OCI-LY3 (cell line): Measurements from ENCODE around the gene PCNX3.
A peak's percentile ranks its signal among the peaks of the same experiment; 100 is the strongest.

Experiments used
- H2AFZ ChIP-seq: fragments of 200-600, 300-600 bp; shearing (Covaris generic); 2 replicates; pipeline ENCODE4 v1.6.0; 2014; ENCODE audit warnings: antibody characterized with exemption, low read depth, low read length
- H3K27ac ChIP-seq: fragments of 200-600, 300-600 bp; sonication (generic); 2 replicates; pipeline ENCODE4 v1.5.1; 2014; ENCODE audit warnings: mild to moderate bottlenecking, low read length, moderate library complexity, mixed read lengths
- H3K27me3 ChIP-seq: fragments of 200-600, 300-600 bp; sonication (generic); 2 replicates; pipeline ENCODE4 v1.6.1; 2014; ENCODE audit warnings: low read depth, low read length, mixed read lengths
- H3K36me3 ChIP-seq: fragments of 200-600, 300-600 bp; sonication (generic); replicated peaks from 2 replicates; pipeline ENCODE3; 2014; ENCODE audit warnings: low read depth, low read length, mixed read lengths
- H3K4me1 ChIP-seq: fragments of 300-600, 200-600 bp; sonication (generic); 2 replicates; pipeline ENCODE4 v1.6.1; 2014; ENCODE audit warnings: low read length, mixed read lengths
- H3K4me2 ChIP-seq: fragments of 200-600, 300-600 bp; sonication (generic); 2 replicates; pipeline ENCODE4 v1.6.1; 2014; ENCODE audit warnings: low read length, mixed read lengths
- H3K4me3 ChIP-seq: fragments of 300-600, 200-600 bp; sonication (generic); 2 replicates; pipeline ENCODE4 v1.5.1; 2014; ENCODE audit warnings: antibody characterized with exemption, mild to moderate bottlenecking, low read length, moderate library complexity
- H3K79me2 ChIP-seq: fragments of 300-600, 200-600 bp; shearing (Covaris generic); 2 replicates; pipeline ENCODE4 v1.6.1; 2014; ENCODE audit warnings: mild to moderate bottlenecking, low read length, mixed read lengths
- H3K9ac ChIP-seq: fragments of 300-600, 200-600 bp; shearing (Covaris generic); 2 replicates; pipeline ENCODE4 v1.6.0; 2014; ENCODE audit warnings: mild to moderate bottlenecking, low read length, moderate library complexity
- H3K9me3 ChIP-seq: fragments of 200-600, 300-600 bp; shearing (Covaris generic); 2 replicates; pipeline ENCODE4 v1.6.1; 2014; ENCODE audit warnings: low read length, mixed read lengths; ENCODE audit not compliant: insufficient read depth
- H4K20me1 ChIP-seq: fragments of 200-600, 300-600 bp; sonication (generic); 2 replicates; pipeline ENCODE4 v1.6.1; 2016; ENCODE audit warnings: low read length, mixed read lengths; ENCODE audit not compliant: insufficient read depth
- EZH2phosphoT487 ChIP-seq: fragments of 200-600 bp; shearing (Covaris generic); IDR thresholded peaks from 2 replicates; pipeline ENCODE4 v1.6.1; 2018; ENCODE audit warnings: antibody characterized with exemption, mixed run types, low read depth
- TF ChIP-seq, protein P1 (sequence below): fragments of 200-600, 300-600 bp; sonication (generic); IDR thresholded peaks from 2 replicates; pipeline ENCODE4 v1.5.1; 2014; ENCODE audit warnings: antibody characterized with exemption, low read length, low read depth

The PCNX3 gene

DNA sequence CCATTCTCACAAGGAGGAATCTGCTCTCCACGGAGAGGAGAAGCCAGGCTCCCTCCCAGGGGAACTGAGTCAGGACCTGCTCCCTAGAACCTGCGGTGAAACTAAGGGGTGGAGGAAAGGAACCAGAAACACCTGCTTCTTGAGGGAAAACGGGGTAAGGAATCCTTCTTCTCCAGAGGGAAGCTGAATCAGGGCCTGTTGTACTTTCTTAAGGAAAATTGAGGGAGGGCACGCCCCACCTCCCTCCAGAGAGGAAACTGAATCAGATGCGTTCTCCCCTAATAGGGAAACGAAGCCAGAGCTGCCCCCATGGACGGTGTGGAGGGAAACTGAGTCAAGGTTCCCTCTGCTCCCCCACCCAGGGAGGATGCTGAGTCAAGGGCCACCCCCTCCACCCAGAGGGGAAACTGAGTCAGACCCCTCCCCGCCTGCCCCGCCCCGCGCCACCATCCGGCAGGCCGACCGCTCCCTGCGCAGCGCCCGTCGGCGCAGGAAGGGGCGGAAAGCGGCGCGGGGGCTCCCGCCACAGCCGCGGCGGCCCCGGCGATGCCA, 46.7 kb downstream of the PCNX3 start:
- Histone ChIP-seq H3K4me1 (peaks cover 11% of the 10 kb centered on the region), H3K9me3 (no peaks in the 10 kb centered on the region), H4K20me1 (peaks cover 4% of the 10 kb centered on the region; the same call in 1 of the 2 replicates), H3K27me3 (no peaks in the 10 kb centered on the region), H3K36me3 (peaks cover 38% of the 10 kb centered on the region), H3K4me2 (peak overlapping the region; percentile 95), H3K79me2 (peaks cover 22% of the 10 kb centered on the region), H3K4me3 (peak overlapping the region; percentile 97), H3K9ac (peak overlapping the region; percentile 95), H2AFZ (no peak overlapping the region), H3K27ac (peak overlapping the region; percentile 89)
- TF ChIP-seq, protein P1, sequence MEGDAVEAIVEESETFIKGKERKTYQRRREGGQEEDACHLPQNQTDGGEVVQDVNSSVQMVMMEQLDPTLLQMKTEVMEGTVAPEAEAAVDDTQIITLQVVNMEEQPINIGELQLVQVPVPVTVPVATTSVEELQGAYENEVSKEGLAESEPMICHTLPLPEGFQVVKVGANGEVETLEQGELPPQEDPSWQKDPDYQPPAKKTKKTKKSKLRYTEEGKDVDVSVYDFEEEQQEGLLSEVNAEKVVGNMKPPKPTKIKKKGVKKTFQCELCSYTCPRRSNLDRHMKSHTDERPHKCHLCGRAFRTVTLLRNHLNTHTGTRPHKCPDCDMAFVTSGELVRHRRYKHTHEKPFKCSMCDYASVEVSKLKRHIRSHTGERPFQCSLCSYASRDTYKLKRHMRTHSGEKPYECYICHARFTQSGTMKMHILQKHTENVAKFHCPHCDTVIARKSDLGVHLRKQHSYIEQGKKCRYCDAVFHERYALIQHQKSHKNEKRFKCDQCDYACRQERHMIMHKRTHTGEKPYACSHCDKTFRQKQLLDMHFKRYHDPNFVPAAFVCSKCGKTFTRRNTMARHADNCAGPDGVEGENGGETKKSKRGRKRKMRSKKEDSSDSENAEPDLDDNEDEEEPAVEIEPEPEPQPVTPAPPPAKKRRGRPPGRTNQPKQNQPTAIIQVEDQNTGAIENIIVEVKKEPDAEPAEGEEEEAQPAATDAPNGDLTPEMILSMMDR, result no peak
- no peak for TF ChIP-seq EZH2phosphoT487

DNA sequence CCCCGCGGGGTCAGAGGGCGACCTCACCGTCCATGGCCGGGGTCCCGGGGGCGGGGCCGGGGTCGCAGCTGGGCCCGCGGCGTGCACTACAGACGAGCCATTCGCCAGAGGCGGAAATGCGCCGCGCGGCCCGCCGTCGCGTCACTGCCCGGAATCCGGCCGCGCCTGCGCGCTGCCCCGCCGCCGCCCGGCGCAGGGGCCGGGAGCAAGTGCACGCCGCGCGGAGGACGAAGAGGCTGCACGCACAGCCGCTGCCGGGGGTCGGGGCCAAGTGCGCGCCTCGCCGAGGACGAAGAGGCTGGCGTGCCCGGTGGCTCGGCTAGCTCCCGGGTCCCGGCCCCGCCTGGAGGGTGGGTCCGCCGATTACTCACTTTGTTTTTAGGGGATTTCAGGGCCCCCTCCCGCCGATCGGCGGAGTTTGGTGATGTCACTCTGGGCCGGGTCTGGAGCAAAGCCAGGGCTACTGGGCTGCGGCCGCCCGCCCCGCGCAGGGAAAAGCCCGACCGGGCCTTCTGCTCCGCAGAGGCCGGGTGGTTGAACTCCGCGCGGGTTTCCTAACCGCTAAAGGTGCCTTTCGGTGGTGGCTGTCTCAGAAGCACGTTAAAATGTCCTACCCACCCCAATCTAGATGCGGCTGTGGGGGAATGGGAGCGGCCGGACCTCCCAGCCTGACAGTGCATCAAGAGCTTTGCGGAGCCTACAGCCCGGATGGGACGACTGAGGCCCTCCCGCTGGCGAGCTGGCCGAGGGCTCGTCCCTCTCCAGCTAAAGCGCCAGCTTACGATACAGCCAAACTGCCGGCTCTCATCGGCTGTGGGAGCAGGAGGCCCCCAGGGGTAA, 47.4 kb downstream of the PCNX3 start, which contains the start of gene RELA:
Gene RELA (minus strand): TSS at position 118 of the 840 bp plus-strand sequence. CDS start 84 bp downstream, at position 34.
- Histone ChIP-seq H4K20me1 (peaks cover 4% of the 10 kb centered on the region; the same call in 1 of the 2 replicates), H3K4me2 (peak within 1 kb of the TSS; percentile 95), H3K27ac (peak within 1 kb of the TSS; percentile 89), H3K27me3 (no peaks in the 10 kb centered on the region), H2AFZ (peak within 1 kb of the TSS; percentile 2; the same call in 1 of the 2 replicates), H3K4me3 (peak within 1 kb of the TSS; percentile 97), H3K4me1 (peaks cover 11% of the 10 kb centered on the region), H3K36me3 (peaks cover 31% of the 10 kb centered on the region), H3K9me3 (no peaks in the 10 kb centered on the region), H3K79me2 (peaks cover 22% of the 10 kb centered on the region), H3K9ac (peak within 1 kb of the TSS; percentile 95)
- TF ChIP-seq, protein P1, result no peak
- no peak for TF ChIP-seq EZH2phosphoT487

GRCh38 chr11:65663639-65664200, 48.1 kb downstream of the PCNX3 start:
- H3K79me2 ChIP-seq, result peaks cover 22% of the 10 kb centered on the region
- H3K36me3 ChIP-seq, result peaks cover 24% of the 10 kb centered on the region
- TF ChIP-seq, protein P1, result no peak
- no peak for TF ChIP-seq EZH2phosphoT487
- H3K4me3 ChIP-seq, result peak overlapping the region; percentile 97
- H2AFZ ChIP-seq, result peak overlapping the region; percentile 2; the same call in 1 of the 2 replicates
- H3K27ac ChIP-seq, result peak overlapping the region; percentile 89
- peak overlapping the region; percentile 73 for H3K4me2 ChIP-seq
- H3K27me3 ChIP-seq, result no peaks in the 10 kb centered on the region
- peaks cover 11% of the 10 kb centered on the region for H3K4me1 ChIP-seq
- peaks cover 4% of the 10 kb centered on the region; the same call in 1 of the 2 replicates for H4K20me1 ChIP-seq
- H3K9me3 ChIP-seq, result no peaks in the 10 kb centered on the region
- peak overlapping the region; percentile 87 for H3K9ac ChIP-seq
